GM18951 (cell line): ENCODE results near the gene C1orf115.
"Not testable (repeated sequence)": the region's sequence is repeated elsewhere in the genome, so short reads cannot be mapped to it uniquely, and the experiment has no call there.

Source experiments
- POLR2A ChIP-seq: IDR thresholded peaks from 4 replicates; pipeline ENCODE4 v1.6.1; 2011; ENCODE audit warnings: mild to moderate bottlenecking; ENCODE audit not compliant: insufficient read length, insufficient read depth; ENCODE audit errors: extremely low read depth
- in situ Hi-C: fragments of 300-500 bp; cut with MboI; formaldehyde crosslinking; loops from one replicate; pipeline ENCODE4 v1.12.0; 2022; ENCODE audit warnings: low sequenced_read_pairs, mixed read lengths, inconsistent platforms; ENCODE audit not compliant: unreplicated experiment

C1orf115 gene

DNA sequence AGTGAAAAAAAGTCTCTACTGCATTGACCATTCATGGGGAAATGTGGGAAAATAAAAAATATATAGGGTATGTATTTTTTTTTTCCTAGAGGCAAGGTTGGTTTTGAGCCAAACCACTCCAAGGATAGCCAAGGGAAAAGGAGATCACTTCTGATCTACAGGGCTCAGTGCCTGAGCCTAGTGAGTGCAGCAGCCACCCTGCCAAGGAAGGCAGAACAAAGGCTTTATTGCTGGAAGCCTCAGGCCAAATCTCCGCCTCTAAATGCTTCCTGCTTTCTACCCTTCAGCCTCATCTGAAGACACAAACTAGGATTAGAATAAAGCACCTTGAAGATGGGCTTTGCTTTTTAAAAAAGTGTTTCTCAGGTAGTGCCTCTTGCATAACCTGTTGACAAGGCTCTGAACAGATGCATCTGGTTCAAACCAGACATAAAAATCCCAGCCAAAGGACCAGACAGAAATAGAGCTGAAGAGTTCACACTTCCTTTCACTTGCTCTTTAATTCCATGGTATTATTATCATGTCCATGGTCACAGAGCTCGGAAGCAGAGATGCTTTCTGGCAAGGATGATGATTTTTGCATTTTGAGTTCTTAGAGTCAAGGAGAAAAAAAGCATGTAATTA, 10.5 kb downstream of the C1orf115 start:
- no peak for TF ChIP-seq POLR2A

GRCh38 chr1:220701974-220702373, 11.8 kb downstream of the C1orf115 start:
- no peak for TF ChIP-seq POLR2A

More for the DNA sequence above, 10.5 kb downstream of the C1orf115 start:
- in situ Hi-C loops = no loop called here

GRCh38 chr1:220702733-220703270, 12.6 kb downstream of the C1orf115 start:
- TF ChIP-seq POLR2A = no peak
- in situ Hi-C loops = no loop called here

More at GRCh38 chr1:220701974-220702373, 11.8 kb downstream of the C1orf115 start:
- in situ Hi-C loops = no loop called here

GRCh38 chr1:220703305-220703704, 13.1 kb downstream of the C1orf115 start:
- no peak for TF ChIP-seq POLR2A
- in situ Hi-C loops = no loop called here

DNA sequence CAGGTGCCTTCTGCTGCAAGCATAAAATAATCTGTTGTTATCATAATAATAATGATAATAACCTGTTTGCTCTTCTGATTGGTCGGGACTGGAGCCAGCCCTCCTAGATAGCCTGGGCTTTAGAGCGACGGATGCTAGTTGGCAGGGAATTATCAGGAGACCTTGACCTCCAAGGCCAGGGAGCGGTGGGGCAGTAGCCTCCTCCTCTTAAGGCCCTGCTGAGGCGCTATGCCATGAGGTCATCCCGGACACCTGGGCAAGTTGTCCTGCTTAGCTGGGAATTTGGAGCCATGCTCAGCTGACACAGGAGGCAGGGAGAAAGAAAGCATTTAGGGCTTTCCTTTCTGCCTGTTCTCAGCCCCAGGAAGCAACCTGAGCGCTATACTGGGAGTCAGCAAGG, 15.6 kb downstream of the C1orf115 start:
- in situ Hi-C loops = no loop called here

DNA sequence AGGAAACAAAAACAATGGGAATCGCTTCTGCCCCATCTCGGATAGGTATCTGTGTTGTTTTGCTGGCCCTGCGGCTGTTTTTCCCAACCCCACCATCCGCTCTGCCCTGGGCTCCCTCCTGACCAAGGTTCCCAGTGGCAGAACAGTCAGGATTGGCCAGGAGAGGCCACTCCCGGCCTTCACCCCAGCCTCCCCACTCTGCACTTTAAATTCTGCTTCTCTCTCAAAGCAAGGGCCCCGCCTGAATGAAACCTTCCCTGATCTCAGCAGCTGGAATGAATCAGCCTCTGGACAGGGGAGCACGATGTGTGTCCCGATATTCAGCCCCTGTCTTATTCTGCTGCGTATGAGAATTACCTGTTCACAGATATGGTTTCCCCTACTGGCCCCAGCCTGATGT, 16.3 kb downstream of the C1orf115 start:
- TF ChIP-seq POLR2A = no peak
- in situ Hi-C loops = no loop called here

More for the DNA sequence above, 15.6 kb downstream of the C1orf115 start:
- no peak for TF ChIP-seq POLR2A

DNA sequence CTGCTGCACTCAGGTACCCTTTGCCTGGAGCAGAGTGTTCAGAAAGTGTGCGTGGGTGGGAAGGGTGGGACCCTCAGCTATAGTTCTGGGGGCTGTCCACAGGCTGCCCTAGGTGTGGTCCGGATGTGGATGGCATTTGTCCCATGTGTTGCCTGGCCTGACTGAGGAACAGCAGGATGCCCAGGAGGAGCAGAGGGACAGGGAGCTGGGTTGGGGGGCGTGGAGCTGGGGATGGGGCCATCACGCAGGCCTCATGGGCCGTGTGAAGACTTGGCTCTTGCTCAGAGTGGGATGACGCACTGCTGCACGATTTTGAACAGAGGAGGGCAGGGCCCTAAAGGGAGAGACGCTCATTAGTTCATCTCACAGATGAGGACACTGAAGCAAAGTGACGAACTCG, 17.0 kb downstream of the C1orf115 start:
- TF ChIP-seq POLR2A = no peak
- in situ Hi-C loops = no loop called here

DNA sequence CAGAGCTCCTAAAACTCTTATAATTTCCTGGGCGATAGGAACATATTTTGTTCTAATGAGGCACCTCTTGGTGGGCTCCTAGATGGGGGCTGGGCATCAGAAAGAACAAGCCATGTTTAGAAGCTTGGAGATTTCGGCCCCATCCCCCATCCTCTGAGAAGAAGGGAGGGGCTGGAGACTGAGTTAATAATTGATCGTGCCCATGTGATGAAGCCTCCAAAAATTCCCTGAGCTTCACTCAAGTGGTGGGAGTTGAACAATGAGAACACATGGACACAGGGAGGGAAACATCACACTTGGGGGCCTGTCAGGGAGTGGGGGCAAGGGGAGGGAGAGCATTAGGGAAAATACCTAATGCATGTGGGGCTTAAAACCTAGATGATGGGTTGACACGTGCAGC, 18.1 kb downstream of the C1orf115 start:
- in situ Hi-C loops = no loop called here
- no peak for TF ChIP-seq POLR2A

DNA sequence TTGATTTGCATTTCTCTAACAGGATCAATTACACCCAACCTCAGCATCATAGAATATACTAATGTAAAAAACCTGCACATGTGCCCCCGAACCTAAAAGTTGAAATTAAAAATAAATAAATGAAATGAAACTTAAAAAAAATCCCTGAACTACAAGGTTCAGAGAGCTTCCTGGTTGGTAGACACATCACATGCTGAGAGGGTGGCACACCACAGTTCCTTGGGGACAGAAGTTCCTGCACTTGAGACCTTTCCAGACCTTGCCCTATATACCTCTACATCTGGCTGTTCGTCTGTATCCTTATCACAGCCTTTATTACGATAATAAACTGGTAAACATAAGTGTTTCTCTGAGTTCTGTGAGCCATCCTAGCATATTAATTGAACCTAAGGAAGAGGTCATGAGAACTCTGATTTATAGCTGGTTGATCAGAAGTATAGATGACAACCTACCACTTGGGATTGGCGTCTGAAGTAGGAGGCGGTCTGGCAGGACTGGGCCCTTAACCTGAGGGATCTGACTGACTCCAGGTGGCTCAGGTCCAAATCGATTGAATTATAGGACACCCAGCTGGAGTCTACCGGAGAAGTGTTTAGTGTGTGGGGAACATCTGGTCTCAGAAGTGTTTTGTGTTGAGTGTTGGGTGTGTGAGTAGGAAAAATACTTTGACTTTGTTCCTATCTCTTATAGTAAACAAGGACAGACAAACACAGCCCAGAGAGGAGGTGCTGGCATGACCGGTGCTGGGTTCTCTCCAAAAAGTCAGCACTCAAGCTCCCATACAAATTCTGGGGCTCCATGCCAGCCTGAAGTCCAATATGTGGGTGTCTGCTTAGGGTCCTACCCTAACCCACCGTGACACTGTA, 19.0 kb downstream of the C1orf115 start:
- no peak for TF ChIP-seq POLR2A
- in situ Hi-C loops = no loop called here

DNA sequence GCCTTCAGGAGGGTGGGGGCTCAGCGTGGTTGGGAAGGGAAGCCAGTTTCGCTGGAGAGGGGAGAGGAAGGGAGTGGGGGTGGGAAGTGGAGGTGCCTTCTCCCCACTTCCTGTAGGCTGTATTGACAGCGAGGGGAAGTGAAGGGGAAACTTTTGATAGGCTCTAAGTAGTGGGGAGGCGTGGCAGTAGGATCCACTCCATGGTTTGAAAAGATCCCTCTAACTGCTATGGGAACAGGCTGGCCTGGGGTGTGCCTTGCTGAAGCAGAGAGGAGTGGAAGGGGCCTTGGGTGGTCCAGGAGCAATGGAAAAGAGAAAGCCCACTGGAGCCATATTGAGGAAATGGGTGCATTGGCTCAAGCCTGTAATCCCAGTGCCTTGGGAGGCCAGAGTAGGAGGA, 20.2 kb downstream of the C1orf115 start:
- in situ Hi-C loops = no loop called here
- no peak for TF ChIP-seq POLR2A

GRCh38 chr1:220711056-220711809, 21.1 kb downstream of the C1orf115 start:
- in situ Hi-C loops = no loop called here

DNA sequence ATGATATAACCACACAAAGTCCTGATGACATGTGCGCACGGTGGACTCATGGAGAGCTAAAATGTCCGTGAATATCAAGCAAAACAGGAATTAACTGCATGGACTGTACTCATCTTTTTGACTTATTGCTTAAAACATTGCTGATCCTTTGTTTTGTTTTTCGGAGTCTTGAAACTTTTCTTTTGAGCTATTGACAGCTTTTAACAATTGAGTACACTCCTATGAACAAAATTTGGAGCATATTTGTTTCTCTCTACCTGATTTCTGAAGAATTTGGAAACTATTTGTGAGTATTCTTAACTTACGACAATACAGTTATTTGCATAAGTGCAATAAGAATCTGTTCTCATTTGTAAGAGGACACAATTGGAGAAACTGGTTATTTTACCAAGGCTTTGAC, 25.8 kb downstream of the C1orf115 start:
- in situ Hi-C loops = not testable (repeated sequence)

More at GRCh38 chr1:220711056-220711809, 21.1 kb downstream of the C1orf115 start:
- no peak for TF ChIP-seq POLR2A
